GM12878 (cell line): ENCODE data around the gene C19orf47. TPM values are rescaled to one million over a fixed set of nuclear protein-coding genes. Genes with fewer than 3 reads are reported as not detected.
A peak's percentile ranks its signal among the peaks of the same experiment; 100 is the strongest.

Experiments
- ATAC-seq: fragments of 200-7000 bp; cut with Tn5 transposase; 3 replicates; pipeline ENCODE4 v1.9.1; 2020; ENCODE audit warnings: mild to moderate bottlenecking, moderate library complexity
- BruUV-seq: library from RNA; stranded (reverse); fragments of 400-500 nt; replicated peaks from 2 replicates; lab custom pipeline; 2021; lab: Mats Ljungman, UMichigan
- CTCF ChIA-PET: fragments of 300-600 bp; sonication (Branson Sonifier 250); formaldehyde crosslinking; extraction: SDS; loops from one replicate; lab custom pipeline; 2021; ENCODE audit warnings: inconsistent platforms; lab: Yijun Ruan, JAX
- POLR2A ChIA-PET: fragments of 350-600 bp; formaldehyde crosslinking; extraction: SDS; loops from one replicate; lab custom pipeline; 2021; ENCODE audit warnings: inconsistent platforms; lab: Charles Lee
- RAD21 ChIA-PET: fragments of 300-600 bp; sonication (Branson Sonifier 250); formaldehyde crosslinking; loops from one replicate; lab custom pipeline; 2023; ENCODE audit warnings: antibody characterized with exemption; ENCODE audit not compliant: unreplicated experiment; lab: Charles Lee
- SMC1A ChIA-PET: fragments of 300-600 bp; sonication (Branson Sonifier 250); formaldehyde crosslinking; loops from one replicate; lab custom pipeline; 2023; ENCODE audit not compliant: unreplicated experiment, uncharacterized antibody; lab: Charles Lee
- DNase-seq: peaks from one replicate; pipeline ENCODE4 v3.0.0-alpha.2; 2011; ENCODE audit warnings: low read depth, low spot score
- FAIRE-seq: peaks from 3 replicates; lab custom pipeline; 2011; peaks lifted over from hg19 to GRCh38; lab: Jason Lieb, UNC
- H2AFZ ChIP-seq: 2 replicates; pipeline ENCODE4 v1.6.0; 2011; ENCODE audit warnings: low read depth, low read length, control low read depth; ENCODE audit not compliant: control insufficient read depth
- H3K27ac ChIP-seq: 2 replicates; pipeline ENCODE4 v1.5.1; 2011; ENCODE audit warnings: control low read depth; ENCODE audit not compliant: control insufficient read depth, insufficient read depth
- H3K27me3 ChIP-seq, 2 experiments: replicated peaks in 1 of 2; 2 replicates each; pipeline versions ENCODE4 v1.6.0 to v1.6.1; 2011; ENCODE audit warnings: low read length in 1 of 2; ENCODE audit not compliant: control insufficient read depth in 2 of 2, insufficient read depth in 2 of 2
- H3K36me3 ChIP-seq, 2 experiments: 2 replicates each; pipeline ENCODE4 v1.5.1; 2011; ENCODE audit warnings: low read length in 1 of 2; ENCODE audit not compliant: control insufficient read depth in 2 of 2, insufficient read depth in 2 of 2
- H3K4me1 ChIP-seq: 2 replicates; pipeline ENCODE4 v1.6.1; 2011; ENCODE audit warnings: mild to moderate bottlenecking, low read length, moderate library complexity, mixed read lengths; ENCODE audit not compliant: control insufficient read depth, insufficient read depth
- H3K4me2 ChIP-seq: 2 replicates; pipeline ENCODE4 v1.6.0; 2011; ENCODE audit warnings: control low read depth; ENCODE audit not compliant: control insufficient read depth, insufficient read depth
- H3K4me3 ChIP-seq: fragments of 200-600 bp; sonication (generic); 2 replicates; pipeline ENCODE4 v1.5.1; 2016
- H3K79me2 ChIP-seq: 2 replicates; pipeline ENCODE4 v1.6.0; 2011; ENCODE audit warnings: low read length; ENCODE audit not compliant: control insufficient read depth, insufficient read depth
- H3K9ac ChIP-seq: 2 replicates; pipeline ENCODE4 v1.8.0; 2011; ENCODE audit warnings: low read length, control low read depth, mixed read lengths; ENCODE audit not compliant: control insufficient read depth, insufficient read depth
- H3K9me3 ChIP-seq: replicated peaks from 3 replicates; pipeline ENCODE4 v1.5.1; 2011; ENCODE audit warnings: mild to moderate bottlenecking, low read length; ENCODE audit not compliant: control insufficient read depth, insufficient read depth
- H4K20me1 ChIP-seq: 2 replicates; pipeline ENCODE4 v1.6.0; 2011; ENCODE audit not compliant: control insufficient read depth, insufficient read depth
- CEBPB ChIP-seq, 2 experiments: fragments of 150-350 bp in 1 of 2; IDR thresholded peaks; 2 replicates each; pipeline ENCODE4 v1.6.1; 2012 to 2014; ENCODE audit warnings: low read depth in 2 of 2, low read length in 2 of 2, borderline replicate concordance in 1 of 2, inconsistent platforms in 1 of 2
- EP300 ChIP-seq, 2 experiments: fragments of 150-350 bp in 1 of 2; IDR thresholded peaks; 2 replicates each; pipeline ENCODE4 v1.6.1; 2011 to 2012; ENCODE audit warnings: low read depth in 2 of 2, low read length in 2 of 2, borderline replicate concordance in 1 of 2, improper control_type of control experiment in 1 of 2, inconsistent platforms in 1 of 2; ENCODE audit not compliant: control insufficient read depth in 1 of 2
- GABPA ChIP-seq: IDR thresholded peaks from 2 replicates; pipeline ENCODE4 v1.6.1; 2014; ENCODE audit warnings: antibody characterized with exemption, low read depth, mild to moderate bottlenecking, inconsistent platforms
- JUNB ChIP-seq: IDR thresholded peaks from 2 replicates; pipeline ENCODE4 v1.6.1; 2016; ENCODE audit warnings: antibody characterized with exemption, mild to moderate bottlenecking
- NRF1 ChIP-seq: conservative IDR thresholded peaks from 2 replicates; pipeline ENCODE4 v1.6.1; 2011; ENCODE audit warnings: mild to moderate bottlenecking, low read depth, low read length, improper control_type of control experiment
- POLR2AphosphoS2 ChIP-seq: IDR thresholded peaks from 2 replicates; pipeline ENCODE4 v1.6.1; 2011; ENCODE audit warnings: low read depth, mild to moderate bottlenecking, low read length, improper control_type of control experiment, moderate library complexity
- SIN3A ChIP-seq: IDR thresholded peaks from 2 replicates; pipeline ENCODE4 v1.6.1; 2012; ENCODE audit warnings: low read depth, low read length, improper control_type of control experiment
- SIX5 ChIP-seq: IDR thresholded peaks from 2 replicates; pipeline ENCODE4 v1.6.1; 2011; ENCODE audit warnings: mild to moderate bottlenecking, low read depth, low read length, moderate library complexity; ENCODE audit not compliant: severe bottlenecking
- SPI1 ChIP-seq: IDR thresholded peaks from 2 replicates; pipeline ENCODE4 v1.6.1; 2011; ENCODE audit warnings: low read depth, mild to moderate bottlenecking, low read length, moderate library complexity, borderline replicate concordance; ENCODE audit not compliant: insufficient read depth
- TCF3 ChIP-seq: IDR thresholded peaks from 2 replicates; pipeline ENCODE4 v1.6.1; 2012; ENCODE audit warnings: low read depth, mild to moderate bottlenecking, low read length, borderline replicate concordance; ENCODE audit not compliant: insufficient read depth
- WGBS: methylation state at CpG from one replicate; pipeline ENCODE4 v1.1.6; 2016; ENCODE audit warnings: low lambda C conversion rate; ENCODE audit not compliant: insufficient replicate concordance, insufficient coverage; ENCODE audit errors: missing lambda C conversion rate; 5-methylcytosine and 5-hydroxymethylcytosine counted together
- in situ Hi-C: fragments of 300-500 bp; cut with MboI; formaldehyde crosslinking; loops from 9 replicates; pipeline ENCODE4 v1.14.3; 2018; ENCODE audit warnings: mixed read lengths
- intact Hi-C: fragments of 100-400 bp; cut with micrococcal nuclease; formaldehyde crosslinking; loops from one replicate; pipeline ENCODE4 v1.14.2; 2022; ENCODE audit not compliant: unreplicated experiment
- polyA plus RNA-seq, 11 experiments: library from polyadenylated mRNA; depleted of rRNA in 4 of 11; unstranded in 6 of 11; stranded (reverse) in 5 of 11; fragments of >200 nt; fragmentation: Nextera tagmentation in 4 of 11; fragmentation: Illumina TruSeq in 1 of 11; extraction: Ambion mirVana in 4 of 11; extraction: Trizol in 1 of 11; gene quantifications; 1 replicate in 1 of 11; 2 replicates in 10 of 11; pipeline versions ENCODE4 v1.2.1 to v1.2.3, GENCODE V29; 2011 to 2016; ENCODE audit warnings: inconsistent platforms in 2 of 11, missing spikeins in 2 of 11, low read depth in 1 of 11
- total RNA-seq, 4 experiments: library from RNA; depleted of rRNA in 3 of 4; stranded (reverse); fragments of >200 nt in 3 of 4; fragmentation: Illumina TruSeq in 1 of 4; extraction: Trizol in 1 of 4; gene quantifications; 2 replicates each; pipeline versions ENCODE4 v1.2.1 to v1.2.3, GENCODE V29; 2013 to 2021
- TF ChIP-seq, protein P1 (sequence below): fragments of 450-650 bp; IDR thresholded peaks from 2 replicates; pipeline ENCODE4 v1.6.1; 2017; ENCODE audit warnings: low read depth, mild to moderate bottlenecking, moderate library complexity
- TF ChIP-seq, protein P2 (sequence below): IDR thresholded peaks from 2 replicates; pipeline ENCODE4 v1.6.1; 2012; ENCODE audit warnings: low read depth, low read length, improper control_type of control experiment
- TF ChIP-seq, protein P3 (sequence below): IDR thresholded peaks from 2 replicates; pipeline ENCODE4 v1.6.1; 2012; ENCODE audit warnings: improper control_type of control experiment, low read depth, low read length; ENCODE audit not compliant: insufficient replicate concordance

Gene C19orf47
- total and polyA plus RNA-seq, 10 of the 15 experiments (the other 5 are each of a cell fraction or from before 2014, with no cell fraction given): 0.11 to 29.1 (median 20.2) TPM

- 5% methylated on average over 41 of the region's 42 CpGs for WGBS
- Histone ChIP-seq H3K9me3 (no peaks in the 10 kb centered on the region), H3K79me2 (peaks cover 45% of the 10 kb centered on the region), H3K4me2 (peak overlapping the region; percentile 43), H3K27me3 (no peaks in the 10 kb centered on the region), H3K27ac (peak overlapping the region; percentile 91), H3K4me1 (peaks cover 13% of the 10 kb centered on the region), H4K20me1 (peaks cover under 1% of the 10 kb centered on the region; the same call in 1 of the 2 replicates), H3K9ac (peak overlapping the region; percentile 87), H3K4me3 (peak overlapping the region; percentile 63), H3K36me3 (peaks cover 0 to 7% of the 10 kb centered on the region in 2 experiments; a peak in 2 of 4 replicates), H2AFZ (peak overlapping the region; percentile 52)
- in situ Hi-C loops: no loop called here
- TSS peak; percentile 94 for BruUV-seq
- ChIA-PET SMC1A (interaction anchor here (0.6 to 1.4 kb wide), 4 partner anchors 9 to 130 kb away, joined by 3 read pairs; no protein-coding TSS in a partner anchor), CTCF (interaction anchor here (0.6 to 1.0 kb wide), 3 partner anchors 63 to 122 kb away, joined by 3 to 4 read pairs (median 3); partner anchors contain the start of genes C19orf47 and PLD3), RAD21 (interaction anchor here (1.0 to 1.6 kb wide), 4 partner anchors 20 to 157 kb away, joined by 3 to 6 read pairs (median 4); no protein-coding TSS in a partner anchor), POLR2A (interaction anchor here (0.7 to 1.3 kb wide), 7 partner anchors 11 to 493 kb away, joined by 3 to 7 read pairs (median 3); no protein-coding TSS in a partner anchor)
- DNase-seq: peak; percentile 100
- ATAC-seq: peak; percentile 82
- FAIRE-seq: peak; percentile 98
- intact Hi-C loops: no loop called here
- TF ChIP-seq TCF3: no peak
- TF ChIP-seq, protein P1, sequence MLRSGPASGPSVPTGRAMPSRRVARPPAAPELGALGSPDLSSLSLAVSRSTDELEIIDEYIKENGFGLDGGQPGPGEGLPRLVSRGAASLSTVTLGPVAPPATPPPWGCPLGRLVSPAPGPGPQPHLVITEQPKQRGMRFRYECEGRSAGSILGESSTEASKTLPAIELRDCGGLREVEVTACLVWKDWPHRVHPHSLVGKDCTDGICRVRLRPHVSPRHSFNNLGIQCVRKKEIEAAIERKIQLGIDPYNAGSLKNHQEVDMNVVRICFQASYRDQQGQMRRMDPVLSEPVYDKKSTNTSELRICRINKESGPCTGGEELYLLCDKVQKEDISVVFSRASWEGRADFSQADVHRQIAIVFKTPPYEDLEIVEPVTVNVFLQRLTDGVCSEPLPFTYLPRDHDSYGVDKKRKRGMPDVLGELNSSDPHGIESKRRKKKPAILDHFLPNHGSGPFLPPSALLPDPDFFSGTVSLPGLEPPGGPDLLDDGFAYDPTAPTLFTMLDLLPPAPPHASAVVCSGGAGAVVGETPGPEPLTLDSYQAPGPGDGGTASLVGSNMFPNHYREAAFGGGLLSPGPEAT: peak; percentile 64; the same call in 1 of the 2 replicates
- TF ChIP-seq, protein P2, sequence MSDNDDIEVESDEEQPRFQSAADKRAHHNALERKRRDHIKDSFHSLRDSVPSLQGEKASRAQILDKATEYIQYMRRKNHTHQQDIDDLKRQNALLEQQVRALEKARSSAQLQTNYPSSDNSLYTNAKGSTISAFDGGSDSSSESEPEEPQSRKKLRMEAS: no peak
- 0 out of 4 replicates have a peak, but pooled peaks of 1 of the 2 experiments have one; percentile 15 for TF ChIP-seq EP300 (IDR thresholded peaks at IDR 0.05; ENCODE audit: borderline replicate concordance in 1 of 2, control insufficient read depth in 1 of 2, low read depth in 2 of 2, low read length in 2 of 2)
- TF ChIP-seq, protein P3, sequence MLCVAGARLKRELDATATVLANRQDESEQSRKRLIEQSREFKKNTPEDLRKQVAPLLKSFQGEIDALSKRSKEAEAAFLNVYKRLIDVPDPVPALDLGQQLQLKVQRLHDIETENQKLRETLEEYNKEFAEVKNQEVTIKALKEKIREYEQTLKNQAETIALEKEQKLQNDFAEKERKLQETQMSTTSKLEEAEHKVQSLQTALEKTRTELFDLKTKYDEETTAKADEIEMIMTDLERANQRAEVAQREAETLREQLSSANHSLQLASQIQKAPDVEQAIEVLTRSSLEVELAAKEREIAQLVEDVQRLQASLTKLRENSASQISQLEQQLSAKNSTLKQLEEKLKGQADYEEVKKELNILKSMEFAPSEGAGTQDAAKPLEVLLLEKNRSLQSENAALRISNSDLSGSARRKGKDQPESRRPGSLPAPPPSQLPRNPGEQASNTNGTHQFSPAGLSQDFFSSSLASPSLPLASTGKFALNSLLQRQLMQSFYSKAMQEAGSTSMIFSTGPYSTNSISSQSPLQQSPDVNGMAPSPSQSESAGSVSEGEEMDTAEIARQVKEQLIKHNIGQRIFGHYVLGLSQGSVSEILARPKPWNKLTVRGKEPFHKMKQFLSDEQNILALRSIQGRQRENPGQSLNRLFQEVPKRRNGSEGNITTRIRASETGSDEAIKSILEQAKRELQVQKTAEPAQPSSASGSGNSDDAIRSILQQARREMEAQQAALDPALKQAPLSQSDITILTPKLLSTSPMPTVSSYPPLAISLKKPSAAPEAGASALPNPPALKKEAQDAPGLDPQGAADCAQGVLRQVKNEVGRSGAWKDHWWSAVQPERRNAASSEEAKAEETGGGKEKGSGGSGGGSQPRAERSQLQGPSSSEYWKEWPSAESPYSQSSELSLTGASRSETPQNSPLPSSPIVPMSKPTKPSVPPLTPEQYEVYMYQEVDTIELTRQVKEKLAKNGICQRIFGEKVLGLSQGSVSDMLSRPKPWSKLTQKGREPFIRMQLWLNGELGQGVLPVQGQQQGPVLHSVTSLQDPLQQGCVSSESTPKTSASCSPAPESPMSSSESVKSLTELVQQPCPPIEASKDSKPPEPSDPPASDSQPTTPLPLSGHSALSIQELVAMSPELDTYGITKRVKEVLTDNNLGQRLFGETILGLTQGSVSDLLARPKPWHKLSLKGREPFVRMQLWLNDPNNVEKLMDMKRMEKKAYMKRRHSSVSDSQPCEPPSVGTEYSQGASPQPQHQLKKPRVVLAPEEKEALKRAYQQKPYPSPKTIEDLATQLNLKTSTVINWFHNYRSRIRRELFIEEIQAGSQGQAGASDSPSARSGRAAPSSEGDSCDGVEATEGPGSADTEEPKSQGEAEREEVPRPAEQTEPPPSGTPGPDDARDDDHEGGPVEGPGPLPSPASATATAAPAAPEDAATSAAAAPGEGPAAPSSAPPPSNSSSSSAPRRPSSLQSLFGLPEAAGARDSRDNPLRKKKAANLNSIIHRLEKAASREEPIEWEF: no peak
- peak; percentile 84 for TF ChIP-seq NRF1
- 0 out of 2 replicates have a peak, but pooled peaks have one; percentile 38 for TF ChIP-seq POLR2AphosphoS2
- TF ChIP-seq SPI1: peak; percentile 42; the same call in 1 of the 2 replicates
- TF ChIP-seq SIN3A: no peak
- no peak for TF ChIP-seq SIX5
- no peak for TF ChIP-seq CEBPB (IDR thresholded peaks at IDR 0.05; ENCODE audit: borderline replicate concordance in 1 of 2, low read depth in 2 of 2, low read length in 2 of 2)
- 0 out of 2 replicates have a peak, but pooled peaks have one; percentile 2 for TF ChIP-seq JUNB
- TF ChIP-seq GABPA: peak; percentile 87; the same call in 1 of the 2 replicates
These were observed 62.6 kb downstream of the C19orf47 start for GRCh38 chr19:40285353-40286234.
